ENCODE data around the gene MAN1A1. TPM values are rescaled to one million over a fixed set of nuclear protein-coding genes. Genes with fewer than 3 reads are reported as not detected.
A peak's percentile ranks its signal among the peaks of the same experiment; 100 is the strongest.
"Not testable (repeated sequence)": the region's sequence is repeated elsewhere in the genome, so short reads cannot be mapped to it uniquely, and the experiment has no call there.

The MAN1A1 gene
- total RNA-seq, 1 donor from 2014 or later: 17.2 TPM

DNA sequence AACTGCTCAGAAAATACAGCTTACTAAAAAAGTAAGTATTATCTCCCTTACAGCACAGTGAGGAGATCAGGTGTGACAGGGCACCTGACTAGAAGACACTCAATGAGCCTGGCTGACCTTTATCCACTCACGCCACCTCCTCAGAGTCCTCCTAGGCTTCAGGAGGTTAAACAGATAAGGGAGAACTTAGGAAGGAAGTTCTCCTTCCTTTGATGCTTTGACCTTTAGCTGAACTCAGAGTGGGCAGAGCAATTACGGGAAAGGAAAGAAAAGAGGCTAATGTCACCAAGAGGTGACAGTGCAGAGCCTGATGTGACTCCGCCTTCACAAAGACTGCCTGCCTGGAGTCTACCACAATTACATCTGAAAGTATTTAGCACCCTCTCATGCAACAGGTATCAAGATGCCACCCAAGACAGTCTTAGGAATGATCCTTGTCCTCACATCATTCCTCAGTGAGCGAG, 36.7 kb downstream of the MAN1A1 start:
- peak; percentile 38 for ATAC-seq (ENCODE audit: poor library complexity)
- intact Hi-C loops (cut with DNase I): no loop called here
- no peak for DNase-seq

DNA sequence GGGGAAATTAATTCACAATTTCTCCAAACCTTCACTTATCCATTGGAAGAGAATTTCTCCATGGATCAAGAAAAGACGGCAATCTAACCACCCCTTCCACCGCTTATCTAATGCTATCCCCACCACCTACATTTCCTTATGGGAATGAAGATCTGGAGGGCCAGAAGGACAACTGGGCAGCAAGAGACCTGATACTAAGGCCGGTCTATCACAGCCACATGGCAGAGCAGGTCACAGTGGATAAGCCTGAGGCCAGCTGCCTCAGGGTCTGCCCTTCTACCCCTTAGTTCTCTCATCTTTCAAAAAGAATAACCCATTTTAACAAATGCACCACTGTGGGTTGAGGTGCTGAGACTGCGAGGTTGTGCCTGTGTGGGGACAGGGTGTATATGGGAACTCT, 37.1 kb downstream of the MAN1A1 start:
- DNase-seq (no peak), ATAC-seq (ENCODE audit: poor library complexity) (no peak)
- intact Hi-C loops (cut with DNase I): no loop called here

DNA sequence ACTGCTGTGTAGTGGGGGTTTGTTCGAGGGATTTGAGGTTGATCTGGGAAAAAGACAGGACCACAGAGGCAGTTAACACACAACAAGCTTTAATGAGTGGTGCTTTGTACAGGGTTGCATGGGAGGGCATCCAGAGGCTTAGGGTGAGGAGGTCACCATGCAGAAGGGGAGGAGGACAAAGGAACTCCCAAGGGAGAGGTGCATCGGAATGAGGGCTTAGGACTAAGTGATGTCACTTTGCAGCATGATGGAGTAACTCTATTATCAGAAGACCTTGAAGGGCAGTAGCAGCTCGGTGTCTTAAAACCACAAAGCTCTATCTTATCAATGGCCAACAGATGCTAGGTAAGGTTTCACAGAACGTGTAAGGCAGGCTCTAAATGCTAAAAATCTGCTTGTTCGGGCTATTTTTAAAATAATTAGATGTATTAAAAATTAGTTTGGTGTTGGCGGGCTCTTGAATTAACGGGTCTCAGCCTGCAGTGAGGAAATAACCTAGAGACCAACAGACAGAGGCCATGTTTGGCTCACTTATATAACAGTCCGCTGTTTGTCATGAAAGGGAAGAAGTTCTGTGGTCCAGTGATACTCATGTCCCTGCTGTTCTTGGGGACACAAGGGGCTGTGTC, 37.9 kb downstream of the MAN1A1 start:
- DNase-seq: no peak
- intact Hi-C loops (cut with DNase I): no loop called here
- no peak for ATAC-seq (ENCODE audit: poor library complexity)

DNA sequence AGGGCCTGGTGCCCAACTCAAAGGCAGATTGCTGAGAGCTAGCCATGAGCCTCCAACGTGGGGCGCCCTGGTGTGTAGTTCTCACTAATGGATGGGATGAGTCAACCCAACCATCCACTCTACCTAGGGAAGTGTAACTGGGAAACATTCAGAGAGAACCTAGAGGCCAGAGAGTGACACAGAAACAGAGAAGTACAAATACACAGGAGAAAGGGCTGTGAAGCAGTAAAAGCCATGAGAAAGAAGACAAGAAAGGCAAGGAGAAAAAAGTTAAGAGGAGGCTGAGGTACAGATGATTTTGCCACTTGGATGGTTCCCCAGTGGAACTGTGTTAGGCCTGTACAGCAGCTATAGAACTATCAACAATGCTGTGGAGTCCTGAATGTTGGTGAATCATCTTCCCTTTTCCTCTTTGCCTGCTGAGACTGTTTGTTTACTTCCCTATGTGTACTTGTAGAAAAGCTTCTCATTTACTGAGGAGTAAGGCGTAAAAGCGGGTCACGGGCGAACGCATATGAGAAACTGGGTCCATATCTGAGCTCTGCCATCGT, 39.0 kb downstream of the MAN1A1 start:
- DNase-seq (no peak), ATAC-seq (ENCODE audit: poor library complexity) (no peak)
- intact Hi-C loops (cut with DNase I): no loop called here

DNA sequence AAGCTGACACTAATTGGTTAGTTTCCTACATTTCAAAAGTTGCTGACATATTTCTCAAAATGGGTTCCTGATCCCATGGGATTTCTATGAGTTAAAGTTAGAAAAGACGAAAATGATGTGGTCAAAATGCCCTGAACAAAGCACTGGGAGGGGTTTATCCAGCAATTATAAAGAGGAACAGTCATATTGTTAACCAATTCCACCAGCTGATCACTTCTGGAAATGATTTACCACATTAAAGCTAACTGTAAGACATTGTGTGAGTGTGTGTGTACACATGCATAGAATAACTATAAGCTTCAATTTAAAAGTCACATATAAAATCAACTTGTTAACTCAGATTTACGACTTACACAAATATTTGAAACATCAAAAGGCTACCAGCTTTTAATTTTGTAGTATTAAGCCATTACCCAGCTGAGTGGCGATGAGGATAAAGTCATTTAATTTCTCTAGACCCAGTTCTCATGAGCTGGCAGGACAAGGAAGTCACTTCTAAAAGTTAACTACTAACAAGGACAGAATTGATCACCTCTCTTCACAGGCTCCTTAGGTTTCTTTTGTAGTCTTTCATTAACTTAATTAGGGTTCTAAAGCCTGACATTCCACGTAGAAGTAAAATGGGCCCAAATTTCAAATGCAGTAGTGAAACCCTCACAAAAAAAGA, 40.4 kb downstream of the MAN1A1 start:
- intact Hi-C loops (cut with DNase I): no loop called here
- ATAC-seq (ENCODE audit: poor library complexity) (no peak), DNase-seq (no peak)

DNA sequence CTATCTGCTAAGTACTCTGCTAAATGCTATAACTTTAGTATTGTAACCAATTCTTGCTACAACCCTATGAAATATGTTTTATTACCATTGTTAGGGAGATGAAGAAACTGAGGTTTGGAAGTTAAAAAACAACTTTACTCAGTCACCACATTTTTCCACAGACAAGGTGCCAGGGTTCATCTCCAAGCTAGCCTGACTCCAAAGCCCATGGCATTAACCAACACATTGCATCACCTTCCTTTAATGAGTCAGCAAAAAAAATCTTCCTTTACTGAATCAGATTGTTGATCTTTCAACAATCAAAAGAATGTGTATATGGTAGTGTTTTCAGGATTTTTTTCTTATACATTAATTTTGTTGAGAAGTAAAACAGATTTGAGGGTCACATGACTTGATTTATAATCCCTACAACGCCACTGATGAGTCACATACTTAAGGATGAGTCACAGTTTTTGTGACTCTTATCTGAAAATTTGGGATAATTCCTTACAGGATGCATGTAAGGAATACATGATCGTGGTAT, 41.5 kb downstream of the MAN1A1 start:
- DNase-seq (no peak), ATAC-seq (ENCODE audit: poor library complexity) (peak; percentile 27)
- intact Hi-C loops (cut with DNase I): no loop called here

DNA sequence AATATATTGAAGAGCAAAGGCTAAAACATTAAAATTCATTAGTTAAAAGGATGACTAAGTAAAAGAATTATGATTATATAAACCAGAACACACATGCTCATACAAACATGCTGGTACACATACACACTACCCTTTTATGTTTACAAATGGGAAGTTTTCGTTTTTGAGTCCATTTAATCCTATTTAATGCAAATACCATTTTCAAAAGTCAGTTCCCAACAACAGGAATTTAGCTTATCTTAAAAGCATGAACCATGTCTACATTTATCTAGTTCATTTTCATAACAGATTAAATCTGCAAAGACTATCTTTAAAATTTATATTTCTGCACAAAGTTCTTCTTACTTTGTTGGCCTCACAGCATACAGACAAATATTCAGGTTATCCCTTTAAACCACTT, 42.5 kb downstream of the MAN1A1 start:
- intact Hi-C loops (cut with DNase I): no loop called here
- no peak for ATAC-seq (ENCODE audit: poor library complexity)
- no peak for DNase-seq

DNA sequence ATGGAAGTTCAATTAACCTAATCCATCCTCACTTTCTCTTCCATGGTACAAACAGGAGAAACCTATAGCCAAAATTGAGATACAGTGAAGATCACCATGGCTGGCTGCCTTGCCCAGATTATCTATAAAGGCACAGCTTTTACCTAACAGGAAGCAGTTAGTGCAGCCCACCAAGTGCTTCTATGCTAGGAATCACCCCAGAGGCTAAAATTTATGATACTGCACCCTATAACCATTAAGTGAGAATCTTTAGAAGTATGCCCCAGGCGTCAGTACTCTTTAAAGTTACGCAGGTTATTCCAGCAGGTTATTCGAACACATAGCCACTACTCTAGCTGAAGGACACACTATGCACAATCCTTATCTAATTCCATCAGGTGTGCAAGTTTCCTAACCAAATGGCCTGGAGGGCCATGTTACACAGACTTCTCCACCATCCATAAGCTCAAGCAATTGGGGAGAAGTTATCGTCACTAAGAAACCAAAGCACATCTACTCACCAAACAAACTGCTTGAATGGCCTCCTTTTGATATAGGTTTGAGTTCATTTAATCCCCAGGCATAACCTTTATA, 43.1 kb downstream of the MAN1A1 start:
- ATAC-seq (ENCODE audit: poor library complexity) (no peak), DNase-seq (no peak)
- intact Hi-C loops (cut with DNase I): no loop called here

DNA sequence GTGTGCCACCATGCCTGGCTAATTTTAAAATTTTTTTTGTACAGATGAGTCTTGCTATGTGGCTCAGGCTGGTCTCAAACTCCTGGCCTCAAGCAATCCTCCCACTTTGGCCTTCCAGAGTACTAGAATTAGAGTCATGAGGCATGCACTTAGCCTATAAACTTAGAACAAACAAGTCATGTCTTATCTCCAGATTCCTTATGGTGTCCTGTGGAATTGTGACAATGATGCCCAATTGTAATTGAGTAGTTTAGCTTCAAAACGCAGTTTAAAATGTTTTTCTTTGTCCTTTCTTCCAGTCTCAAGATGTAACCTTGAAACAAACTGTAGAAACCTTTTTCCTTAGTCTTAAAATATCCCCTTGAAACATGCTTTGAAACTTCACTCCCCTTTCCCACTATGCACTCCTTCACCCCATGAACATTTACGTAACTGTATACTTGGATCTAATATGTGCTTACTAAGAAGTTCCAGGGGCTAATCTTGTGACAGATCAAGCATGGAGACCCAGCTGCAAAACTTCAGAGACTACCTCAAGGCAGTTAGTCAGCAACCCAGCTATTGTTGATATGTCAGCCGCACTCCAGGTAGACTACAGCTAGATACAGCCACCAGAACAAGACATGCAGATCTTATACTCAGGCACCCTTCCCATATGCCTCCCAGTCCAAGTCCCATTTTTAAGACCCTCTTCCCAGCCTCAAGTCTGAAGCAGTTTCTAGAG, 46.2 kb downstream of the MAN1A1 start:
- intact Hi-C loops (cut with DNase I): no loop called here
- ATAC-seq (ENCODE audit: poor library complexity) (no peak), DNase-seq (no peak)

DNA sequence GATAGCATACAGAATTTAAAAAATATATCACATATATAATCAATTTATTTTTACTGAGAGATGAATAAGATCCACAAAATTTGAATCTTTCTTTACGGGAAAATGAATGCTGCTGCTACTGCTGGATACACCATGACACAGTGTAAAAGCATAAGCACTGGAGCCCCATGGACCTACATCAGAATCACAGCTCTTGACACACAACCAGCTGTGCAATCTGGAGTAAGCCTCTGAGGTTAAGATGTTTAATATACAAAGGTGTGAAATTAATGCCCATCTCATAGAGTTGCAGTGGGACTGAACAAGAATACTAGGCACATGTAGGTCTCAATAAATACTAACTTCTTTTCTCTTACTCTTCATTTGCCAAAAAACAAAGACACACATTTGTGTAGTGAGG, 48.1 kb downstream of the MAN1A1 start:
- DNase-seq (no peak), ATAC-seq (ENCODE audit: poor library complexity) (no peak)
- intact Hi-C loops (cut with DNase I): no loop called here

DNA sequence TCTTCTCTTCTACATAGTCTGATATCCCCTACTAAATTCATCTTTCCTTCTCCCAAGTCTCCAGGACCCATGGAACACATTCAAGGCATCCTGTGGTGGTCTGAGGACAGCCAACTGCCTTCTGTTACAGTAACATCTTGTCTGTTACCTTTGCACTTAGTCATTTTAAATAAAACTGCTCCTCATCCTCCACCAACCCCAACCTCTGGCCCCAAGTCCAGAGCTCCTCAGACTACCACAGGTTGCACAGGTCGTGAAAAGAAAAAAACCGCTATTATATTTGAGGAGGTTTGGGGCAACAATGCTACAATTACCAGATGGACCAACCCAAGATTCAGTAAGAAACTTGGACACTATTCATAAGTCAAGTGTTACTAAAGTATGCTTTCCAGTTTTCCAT, 49.9 kb downstream of the MAN1A1 start:
- intact Hi-C loops (cut with DNase I): no loop called here
- DNase-seq (no peak), ATAC-seq (ENCODE audit: poor library complexity) (no peak)

DNA sequence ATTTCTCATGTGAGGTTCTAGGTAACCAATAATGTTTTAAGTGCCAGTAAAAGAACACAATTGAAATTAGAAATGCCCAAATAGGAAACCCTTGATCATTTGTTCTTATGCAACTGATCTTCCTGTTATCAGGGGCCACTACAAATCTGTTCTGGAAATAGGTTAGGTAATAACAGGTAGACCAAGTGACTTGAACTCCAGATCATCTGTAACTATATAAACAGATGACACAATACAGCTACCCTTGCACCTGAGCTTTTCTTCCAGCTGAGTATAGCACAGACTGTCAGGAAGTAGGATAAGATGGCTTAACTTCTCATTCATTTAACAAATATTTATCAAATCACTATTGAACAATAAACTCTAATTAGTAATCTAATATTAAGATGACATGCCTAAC, 52.5 kb downstream of the MAN1A1 start:
- DNase-seq: no peak
- intact Hi-C loops (cut with DNase I): no loop called here
- no peak for ATAC-seq (ENCODE audit: poor library complexity)

DNA sequence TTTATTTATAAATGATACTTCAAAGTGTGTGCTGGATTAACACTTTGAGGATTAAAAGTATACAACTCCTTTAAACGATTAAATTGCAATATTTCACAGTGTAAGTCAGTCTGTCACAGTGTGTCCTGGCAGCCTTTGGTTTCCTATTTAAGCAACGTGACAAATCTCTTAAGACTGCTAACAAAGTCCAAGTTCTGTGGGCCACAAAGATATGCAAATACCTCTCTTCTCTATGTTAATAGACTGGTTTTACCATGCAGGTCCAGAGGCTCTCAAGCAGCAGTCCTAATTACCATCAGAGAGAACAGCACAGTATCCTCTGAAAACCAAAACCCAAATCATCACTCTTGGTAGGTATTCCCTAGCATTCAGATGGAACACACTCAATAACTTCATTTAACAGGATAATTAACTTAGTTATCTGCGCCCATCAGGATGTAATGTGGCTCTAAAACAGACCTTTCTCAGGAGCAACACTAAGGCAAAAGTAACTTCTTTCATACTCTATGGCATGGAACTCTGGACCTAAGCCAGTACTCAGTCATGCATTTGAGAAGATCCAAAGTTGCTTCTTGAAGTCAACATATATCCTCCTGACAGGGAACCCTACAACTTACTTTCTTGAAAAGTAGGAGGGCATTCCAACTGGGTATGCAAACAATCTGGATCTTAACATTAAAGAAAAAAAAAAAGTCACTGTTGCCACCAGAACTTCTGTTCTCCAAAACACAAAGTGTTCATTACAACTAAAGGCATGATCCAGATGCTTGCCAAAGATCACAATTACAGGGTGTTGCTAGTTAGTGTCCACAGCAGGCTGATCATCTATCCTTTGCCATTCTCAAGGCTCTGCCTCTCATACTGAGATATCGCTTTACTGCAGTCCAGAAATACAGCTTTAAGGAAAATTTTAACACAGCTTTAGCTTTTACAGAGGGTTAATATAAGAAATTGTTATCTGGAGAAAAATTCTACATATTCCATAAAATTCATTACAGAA, 53.2 kb downstream of the MAN1A1 start:
- intact Hi-C loops (cut with DNase I): no loop called here
- ATAC-seq (ENCODE audit: poor library complexity): peak; percentile 60

DNA sequence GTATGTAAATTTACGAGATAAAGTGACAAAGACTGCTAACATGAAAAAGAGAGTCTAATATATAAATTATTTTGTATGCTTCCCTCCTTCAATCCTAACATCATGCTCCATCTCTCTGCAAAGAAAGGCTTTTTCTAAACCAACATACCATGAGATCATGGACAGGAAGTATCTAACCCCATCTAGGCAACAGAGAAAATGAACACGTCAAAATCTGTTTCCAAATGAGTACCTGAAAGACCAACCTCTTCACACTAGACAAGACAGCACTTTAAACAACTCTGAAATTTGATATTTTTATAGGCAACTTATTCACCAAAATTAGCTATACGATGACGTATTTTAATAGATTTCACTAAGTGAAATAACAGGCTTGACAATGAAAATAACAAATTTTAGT, 54.6 kb downstream of the MAN1A1 start:
- DNase-seq (no peak), ATAC-seq (ENCODE audit: poor library complexity) (no peak)
- intact Hi-C loops (cut with DNase I): no loop called here

More for the DNA sequence above, 53.2 kb downstream of the MAN1A1 start:
- no peak for DNase-seq

DNA sequence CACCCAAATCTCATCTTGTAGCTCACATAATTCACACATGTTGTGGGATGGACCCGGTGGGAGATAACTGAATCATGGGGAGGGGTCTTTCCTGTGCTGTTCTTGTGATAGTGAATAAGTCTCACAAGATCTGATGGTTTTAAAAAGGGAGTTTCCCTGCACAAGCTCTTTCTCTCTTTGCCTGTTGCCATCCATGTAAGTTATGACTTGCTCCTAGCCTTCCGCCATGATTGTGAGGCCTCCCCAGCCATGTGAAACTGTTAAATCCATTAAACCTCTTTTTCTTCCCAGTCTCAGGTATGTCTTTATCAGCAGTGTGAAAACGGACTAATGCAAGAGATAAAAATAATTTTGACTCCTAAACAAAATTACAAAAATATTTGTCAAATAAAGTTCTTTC, 58.5 kb downstream of the MAN1A1 start:
- ATAC-seq (ENCODE audit: poor library complexity); intact Hi-C loops (cut with DNase I); DNase-seq: not testable (repeated sequence)

DNA sequence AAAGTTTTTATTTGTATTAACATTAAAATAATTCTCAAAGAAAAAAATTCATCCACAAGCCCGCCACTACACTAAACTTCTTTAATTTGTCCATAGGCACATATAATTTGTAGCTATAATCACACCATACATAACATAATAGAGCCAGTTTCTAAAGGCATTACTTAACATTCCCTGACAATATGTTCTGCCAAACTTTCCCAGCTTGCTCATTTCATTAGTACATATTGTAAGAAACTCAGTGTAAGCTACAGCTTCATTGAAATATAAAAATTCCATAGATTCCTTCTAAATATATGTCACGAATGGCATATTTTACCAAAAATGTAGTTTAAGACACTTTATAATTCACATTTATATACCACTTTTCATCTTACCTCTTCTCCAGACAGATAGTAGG, 59.3 kb downstream of the MAN1A1 start:
- no peak for DNase-seq
- no peak for ATAC-seq (ENCODE audit: poor library complexity)
- intact Hi-C loops (cut with DNase I): no loop called here

DNA sequence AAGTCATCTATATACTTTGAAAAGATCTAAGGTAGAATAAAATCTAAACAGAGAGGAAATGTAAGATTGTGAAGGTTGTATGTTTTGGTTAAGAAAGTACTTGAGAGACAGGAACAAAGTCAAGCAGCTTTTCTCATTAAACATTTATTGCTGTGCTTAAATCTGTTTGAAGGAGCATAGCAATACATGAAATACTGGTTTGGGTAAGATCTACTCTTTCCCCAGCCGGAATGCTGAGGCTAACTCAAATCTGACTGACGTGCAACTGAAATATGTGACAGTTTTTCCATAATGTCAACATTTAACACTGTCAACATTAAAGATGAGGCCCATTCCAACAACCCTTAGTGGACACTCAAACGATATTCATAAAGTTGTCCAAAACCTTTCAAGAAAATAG, 59.9 kb downstream of the MAN1A1 start:
- no peak for ATAC-seq (ENCODE audit: poor library complexity)
- DNase-seq: no peak
- intact Hi-C loops (cut with DNase I): no loop called here

All from Right ventricle myocardium superior (tissue), 1 donor.